Epithelial cell of esophagus (primary cell): ENCODE results near the gene CRISP3.

Experiments used
- DNase-seq: peaks from one replicate; pipeline ENCODE4 v3.0.0; 2010; ENCODE audit warnings: low read depth
- H3K4me3 ChIP-seq: 2 replicates; pipeline ENCODE4 v1.5.1; 2011; ENCODE audit warnings: mild to moderate bottlenecking, low read length, control low read depth
- CTCF ChIP-seq: IDR thresholded peaks from 2 replicates; pipeline ENCODE4 v1.5.1; 2011; ENCODE audit warnings: low read depth, mild to moderate bottlenecking, low read length, control low read depth, inconsistent platforms; ENCODE audit not compliant: insufficient read depth; ENCODE audit errors: missing control alignments

Gene CRISP3

GRCh38 chr6:49775043-49775442 is 30.9 kb upstream of the CRISP3 start:
- no peak for TF ChIP-seq CTCF
- no peak for DNase-seq
- no peak overlapping the region for H3K4me3 ChIP-seq

- H3K4me3 ChIP-seq = no peak overlapping the region
- no peak for DNase-seq
- no peak for TF ChIP-seq CTCF
Observed at GRCh38 chr6:49772285-49772684, 28.1 kb upstream of the CRISP3 start.

GRCh38 chr6:49766762-49767161 is 22.6 kb upstream of the CRISP3 start:
- TF ChIP-seq CTCF = no peak
- no peak for DNase-seq
- H3K4me3 ChIP-seq = no peak overlapping the region

GRCh38 chr6:49764571-49765236 is 20.5 kb upstream of the CRISP3 start:
- no peak for DNase-seq
- no peak for TF ChIP-seq CTCF
- no peak overlapping the region for H3K4me3 ChIP-seq

DNA sequence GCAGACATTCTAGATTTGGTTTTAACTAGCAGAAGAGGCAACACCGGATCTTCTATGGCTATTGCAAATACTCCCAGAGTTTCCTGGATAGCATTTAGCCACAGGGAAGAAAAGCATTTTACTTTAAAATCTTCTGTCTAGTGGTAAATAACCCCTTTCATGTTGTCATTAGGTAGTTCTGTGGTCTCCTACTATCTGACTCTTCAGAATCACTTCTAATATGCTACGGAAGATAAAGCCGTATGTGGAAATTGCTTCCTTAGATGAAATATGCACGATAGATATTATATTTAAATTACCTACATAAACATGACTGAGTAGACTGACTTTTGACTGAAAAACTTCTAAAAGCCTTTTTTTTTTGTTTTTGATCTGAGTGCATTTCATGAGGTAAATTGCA is 759 bp downstream of the CRISP3 start:
- no peak for TF ChIP-seq CTCF
- H3K4me3 ChIP-seq = no peak overlapping the region
- no peak for DNase-seq

DNA sequence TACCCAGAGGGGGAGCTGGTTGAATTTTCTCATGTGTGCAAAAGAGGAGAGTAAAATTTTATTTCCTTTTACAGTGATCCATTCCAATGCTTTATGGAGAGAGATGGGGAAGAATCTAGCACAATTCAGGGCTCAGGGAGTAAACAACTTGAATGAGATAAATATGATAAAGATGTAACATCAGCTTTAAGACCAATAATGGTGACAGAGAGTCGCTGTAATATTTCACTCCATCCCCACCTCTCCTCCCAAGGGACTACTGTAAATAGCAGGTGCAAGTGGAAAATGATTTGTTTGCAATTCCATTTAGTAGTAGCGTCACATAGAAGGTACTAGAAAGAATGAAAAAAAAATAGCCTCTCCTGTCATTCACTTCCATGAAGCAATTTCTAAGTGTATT is 4.8 kb downstream of the CRISP3 start:
- TF ChIP-seq CTCF = no peak
- DNase-seq = no peak
- no peak overlapping the region for H3K4me3 ChIP-seq

DNA sequence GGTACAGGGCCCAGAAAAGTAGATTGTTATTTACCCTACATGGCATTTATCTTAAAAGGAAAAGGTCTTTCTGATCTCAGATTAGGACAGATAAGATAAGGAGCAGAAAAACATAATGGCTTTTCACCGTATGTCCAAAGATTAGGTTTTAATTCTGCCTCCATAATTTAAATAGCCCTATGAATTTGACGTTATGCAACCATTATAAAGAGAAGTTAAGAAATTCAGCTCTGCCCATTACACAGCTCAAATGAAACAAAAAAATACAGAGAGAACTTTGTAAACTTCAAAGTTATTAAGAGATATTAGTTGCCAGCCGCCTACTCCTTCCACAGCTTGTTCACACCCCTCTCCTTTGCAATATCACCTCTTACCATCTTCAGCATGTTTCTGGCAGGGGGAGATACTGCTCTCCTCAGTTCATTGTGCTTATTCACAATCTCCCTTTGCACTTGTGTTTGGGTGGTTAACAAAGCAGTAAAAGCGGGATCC is 8.1 kb downstream of the CRISP3 start:
- no peak overlapping the region for H3K4me3 ChIP-seq
- DNase-seq = no peak
- TF ChIP-seq CTCF = no peak
